SK-N-SH (cell line): ENCODE data around the gene ZNF597. TPM values are rescaled to one million over a fixed set of nuclear protein-coding genes. Genes with fewer than 3 reads are reported as not detected.

Source experiments
- CTCF ChIA-PET: fragments of 300-600, 350-600 bp; formaldehyde crosslinking; extraction: SDS; loops from one replicate; lab custom pipeline; 2021; lab: Yijun Ruan, JAX
- POLR2A ChIA-PET: fragments of 350-600 bp; sonication (Branson Sonifier 250); formaldehyde crosslinking; extraction: SDS; loops from one replicate; lab custom pipeline; 2020; ENCODE audit warnings: antibody characterized with exemption, inconsistent platforms; lab: Yijun Ruan, JAX
- DNase-seq: peaks from one replicate; pipeline ENCODE4 v3.0.0; 2012
- H2AFZ ChIP-seq: fragments of 200-600 bp; sonication (generic); 2 replicates; pipeline ENCODE4 v1.8.1; 2016; ENCODE audit warnings: antibody characterized with exemption, mild to moderate bottlenecking, low read depth
- H3F3A ChIP-seq: fragments of 200-600 bp; sonication (generic); replicated peaks from 2 replicates; pipeline ENCODE3; 2016; ENCODE audit warnings: antibody characterized with exemption, mild to moderate bottlenecking; ENCODE audit not compliant: insufficient read depth
- H3K27ac ChIP-seq, 2 experiments: fragments of 200-500 bp in 1 of 2; fragments of 200-600 bp in 1 of 2; sonication (Bioruptor generic) in 1 of 2; sonication (generic), shearing (Covaris generic) in 1 of 2; 2 replicates each; pipeline versions ENCODE4 v1.5.1 to v1.6.1; 2014 to 2016; ENCODE audit warnings: low read depth in 2 of 2, inconsistent platforms in 1 of 2, low read length in 1 of 2, mild to moderate bottlenecking in 1 of 2, mixed read lengths in 1 of 2
- H3K27me3 ChIP-seq: fragments of 200-600 bp; sonication (generic), shearing (Covaris generic); 2 replicates; pipeline ENCODE4 v1.6.1; 2016; ENCODE audit warnings: mixed run types; ENCODE audit not compliant: insufficient read depth
- H3K36me3 ChIP-seq, 2 experiments: fragments of 200-500 bp in 1 of 2; fragments of 200-600 bp in 1 of 2; sonication (Bioruptor generic) in 1 of 2; sonication (generic) in 1 of 2; replicated peaks in 1 of 2; 2 replicates each; pipeline versions ENCODE3 to v1.5.1; 2014 to 2016; ENCODE audit warnings: low read length in 1 of 2, mild to moderate bottlenecking in 1 of 2; ENCODE audit not compliant: insufficient read depth in 2 of 2, control insufficient read depth in 1 of 2
- H3K4me1 ChIP-seq, 2 experiments: fragments of 200-500 bp in 1 of 2; fragments of 200-600 bp in 1 of 2; sonication (Bioruptor generic) in 1 of 2; sonication (generic), shearing (Covaris generic) in 1 of 2; 2 replicates each; pipeline versions ENCODE4 v1.5.1 to v1.6.1; 2014 to 2016; ENCODE audit warnings: low read depth in 1 of 2, low read length in 1 of 2, mixed run types in 1 of 2; ENCODE audit not compliant: insufficient read depth in 2 of 2, control insufficient read depth in 1 of 2
- H3K4me2 ChIP-seq: fragments of 200-600 bp; sonication (generic), shearing (Covaris generic); 2 replicates; pipeline ENCODE4 v1.6.1; 2017; ENCODE audit warnings: mixed run types
- H3K4me3 ChIP-seq, 2 experiments: fragments of 200-500 bp in 1 of 2; fragments of 200-600 bp in 1 of 2; sonication (Bioruptor generic) in 1 of 2; sonication (generic), shearing (Covaris generic) in 1 of 2; 2 replicates each; pipeline versions ENCODE4 v1.5.1 to v1.8.1; 2014 to 2016; ENCODE audit warnings: low read depth in 2 of 2, inconsistent platforms in 1 of 2, low read length in 1 of 2, mild to moderate bottlenecking in 1 of 2, mixed read lengths in 1 of 2, moderate library complexity in 1 of 2
- H3K79me2 ChIP-seq: fragments of 200-600 bp; sonication (generic); 2 replicates; pipeline ENCODE4 v1.8.1; 2017; ENCODE audit warnings: mild to moderate bottlenecking; ENCODE audit not compliant: insufficient read depth
- H3K9ac ChIP-seq: fragments of 200-600 bp; sonication (generic); 2 replicates; pipeline ENCODE4 v1.6.1; 2017; ENCODE audit warnings: mixed run types
- H3K9me2 ChIP-seq: fragments of 200-600 bp; sonication (generic); 2 replicates; pipeline ENCODE4 v1.6.1; 2017; ENCODE audit warnings: mixed run types
- H3K9me3 ChIP-seq: fragments of 200-600 bp; sonication (generic); 2 replicates; pipeline ENCODE4 v1.6.1; 2017; ENCODE audit warnings: mixed run types, mild to moderate bottlenecking, moderate library complexity
- H4K20me1 ChIP-seq: fragments of 200-600 bp; sonication (generic); 2 replicates; pipeline ENCODE4 v1.6.1; 2017; ENCODE audit warnings: mild to moderate bottlenecking, mixed run types; ENCODE audit not compliant: insufficient read depth
- CHD2 ChIP-seq: fragments of 150-350 bp; IDR thresholded peaks from 2 replicates; pipeline ENCODE4 v1.6.1; 2018; ENCODE audit warnings: low read length; ENCODE audit not compliant: partially characterized antibody
- ELF1 ChIP-seq: IDR thresholded peaks from 2 replicates; pipeline ENCODE4 v1.4.0; 2012
- EZH2phosphoT487 ChIP-seq: fragments of 200-600 bp; sonication (generic); IDR thresholded peaks from 2 replicates; pipeline ENCODE4 v1.6.1; 2017; ENCODE audit warnings: low read depth, mixed run types, mild to moderate bottlenecking, antibody characterized with exemption, moderate library complexity, borderline replicate concordance
- FOXM1 ChIP-seq: IDR thresholded peaks from 2 replicates; pipeline ENCODE4 v1.4.0; 2012; ENCODE audit warnings: low read depth, mild to moderate bottlenecking
- GABPA ChIP-seq: IDR thresholded peaks from 2 replicates; pipeline ENCODE4 v1.4.0; 2012; ENCODE audit warnings: low read depth, mild to moderate bottlenecking
- IRF3 ChIP-seq: fragments of 150-350 bp; IDR thresholded peaks from 2 replicates; pipeline ENCODE4 v1.6.1; 2016; ENCODE audit warnings: mild to moderate bottlenecking, low read depth, low read length
- MEF2A ChIP-seq: IDR thresholded peaks from 2 replicates; pipeline ENCODE4 v1.4.0; 2012; ENCODE audit warnings: low read depth, borderline replicate concordance
- MXI1 ChIP-seq: IDR thresholded peaks from 2 replicates; pipeline ENCODE4 v1.6.1; 2012; ENCODE audit warnings: mild to moderate bottlenecking, low read depth, low read length, improper control_type of control experiment
- NRF1 ChIP-seq: IDR thresholded peaks from 2 replicates; pipeline ENCODE4 v1.6.1; 2012; ENCODE audit warnings: low read depth, mild to moderate bottlenecking, low read length
- REST ChIP-seq: IDR thresholded peaks from 2 replicates; pipeline ENCODE4 v1.6.1; 2012; ENCODE audit warnings: mild to moderate bottlenecking, low read depth, low read length, moderate library complexity
- SMC3 ChIP-seq: IDR thresholded peaks from 2 replicates; pipeline ENCODE4 v1.6.1; 2012; ENCODE audit warnings: low read depth, low read length, improper control_type of control experiment
- USF1 ChIP-seq: IDR thresholded peaks from 2 replicates; pipeline ENCODE4 v1.4.0; 2012; ENCODE audit warnings: low read depth, borderline replicate concordance
- YY1 ChIP-seq: IDR thresholded peaks from 2 replicates; pipeline ENCODE4 v1.4.0; 2012; ENCODE audit warnings: low read depth, mild to moderate bottlenecking
- WGBS: methylation state at CpG from one replicate; pipeline ENCODE4 v1.1.6; 2017; ENCODE audit warnings: low lambda C conversion rate; 5-methylcytosine and 5-hydroxymethylcytosine counted together
- polyA plus RNA-seq, 3 experiments: library from polyadenylated mRNA; depleted of rRNA; stranded (reverse); fragments of >200 nt; gene quantifications; 2 replicates each; pipeline ENCODE4 v1.2.3, GENCODE V29; 2012

ZNF597 gene
- polyA plus RNA-seq, 1 of the 3 experiments (the other 2 are of a cell fraction) = 1.1 TPM

- no peak for TF ChIP-seq MXI1
These were observed 43.4 kb upstream of the ZNF597 start (continued) for GRCh38 chr16:3486506-3487215.

- TF ChIP-seq NRF1 (no peak), IRF3 (no peak), CHD2 (no peak), GABPA (no peak), MXI1 (no peak), SMC3 (no peak), FOXM1 (no peak), USF1 (no peak), ELF1 (no peak), REST (no peak), MEF2A (no peak), EZH2phosphoT487 (no peak), YY1 (no peak)
- TF ChIP-seq, all 33 proteins: peak for 0
- Histone ChIP-seq H3K4me1 (peaks cover 0 to 20% of the 10 kb centered on the region in 2 experiments; a peak in 1 of 4 replicates), H3K4me3 (no peak overlapping the region), H3K9ac (no peak overlapping the region), H2AFZ (no peak overlapping the region), H3K4me2 (no peak overlapping the region), H3K9me2 (no peaks in the 10 kb centered on the region), H3F3A (no peaks in the 10 kb centered on the region), H3K36me3 (peaks cover 9 to 61% of the 10 kb centered on the region in 2 experiments), H3K27ac (no peak overlapping the region), H4K20me1 (peaks cover 8% of the 10 kb centered on the region), H3K27me3 (no peaks in the 10 kb centered on the region), H3K9me3 (no peaks in the 10 kb centered on the region), H3K79me2 (peaks cover 7% of the 10 kb centered on the region; the same call in 1 of the 2 replicates)
- CTCF ChIA-PET = no interaction called here
- POLR2A ChIA-PET = no interaction called here
- 91% methylated on average over 11 of the region's 20 CpGs for WGBS
- DNase-seq = peak; percentile 21
These were observed 42.7 kb upstream of the ZNF597 start for GRCh38 chr16:3485821-3486505.
